Measurements from ENCODE around the gene NDUFAF2.
"Not testable (repeated sequence)": the region's sequence is repeated elsewhere in the genome, so short reads cannot be mapped to it uniquely, and the experiment has no call there.

NDUFAF2 gene

GRCh38 chr5:60993425-60993824 is 48.4 kb downstream of the NDUFAF2 start:
- no peak for DNase-seq (ENCODE audit: low read depth)

GRCh38 chr5:60993875-60994571 is 49.0 kb downstream of the NDUFAF2 start:
- DNase-seq (ENCODE audit: low read depth) = no peak

- DNase-seq (ENCODE audit: low read depth) = no peak
Measured at GRCh38 chr5:60996368-60996767, 51.4 kb downstream of the NDUFAF2 start.

GRCh38 chr5:60997721-60998120 is 52.7 kb downstream of the NDUFAF2 start:
- no peak for DNase-seq (ENCODE audit: low read depth)

GRCh38 chr5:61000887-61001286 is 55.9 kb downstream of the NDUFAF2 start:
- DNase-seq (ENCODE audit: low read depth) = peak; percentile 60

- no peak for DNase-seq (ENCODE audit: low read depth)
Measured at GRCh38 chr5:61001647-61002046, 56.6 kb downstream of the NDUFAF2 start.

- DNase-seq (ENCODE audit: low read depth) = no peak
Measured at GRCh38 chr5:61002611-61003355, 57.8 kb downstream of the NDUFAF2 start.

- peak; percentile 37 for DNase-seq (ENCODE audit: low read depth)
Measured at GRCh38 chr5:61004448-61004847, 59.4 kb downstream of the NDUFAF2 start.

- no peak for DNase-seq (ENCODE audit: low read depth)
Measured at GRCh38 chr5:61009907-61010306, 64.9 kb downstream of the NDUFAF2 start.

GRCh38 chr5:61010467-61011454 is 65.8 kb downstream of the NDUFAF2 start:
- DNase-seq (ENCODE audit: low read depth) = no peak

GRCh38 chr5:61018062-61018461 is 73.1 kb downstream of the NDUFAF2 start:
- DNase-seq (ENCODE audit: low read depth) = no peak

GRCh38 chr5:61019642-61020041 is 74.6 kb downstream of the NDUFAF2 start:
- no peak for DNase-seq (ENCODE audit: low read depth)

GRCh38 chr5:61020415-61020814 is 75.4 kb downstream of the NDUFAF2 start:
- DNase-seq (ENCODE audit: low read depth) = peak; percentile 48

GRCh38 chr5:61023131-61023530 is 78.1 kb downstream of the NDUFAF2 start:
- DNase-seq (ENCODE audit: low read depth) = peak; percentile 11

- DNase-seq (ENCODE audit: low read depth) = no peak
Measured at GRCh38 chr5:61026004-61026403, 81.0 kb downstream of the NDUFAF2 start.

GRCh38 chr5:61028382-61028781 is 83.4 kb downstream of the NDUFAF2 start:
- DNase-seq (ENCODE audit: low read depth) = no peak

GRCh38 chr5:61029456-61030162 is 84.6 kb downstream of the NDUFAF2 start:
- DNase-seq (ENCODE audit: low read depth) = peak; percentile 8

GRCh38 chr5:61030163-61030482 is 85.1 kb downstream of the NDUFAF2 start:
- DNase-seq (ENCODE audit: low read depth) = peak; percentile 55

- not testable (repeated sequence) for DNase-seq (ENCODE audit: low read depth)
Measured at GRCh38 chr5:61031301-61031700, 86.3 kb downstream of the NDUFAF2 start.

GRCh38 chr5:61044545-61044944 is 99.5 kb downstream of the NDUFAF2 start:
- DNase-seq (ENCODE audit: low read depth) = no peak

GRCh38 chr5:61047346-61047745 is 102.3 kb downstream of the NDUFAF2 start:
- DNase-seq (ENCODE audit: low read depth) = no peak

GRCh38 chr5:61048534-61048933 is 103.5 kb downstream of the NDUFAF2 start:
- peak; percentile 13 for DNase-seq (ENCODE audit: low read depth)
